ENCODE measurements around the gene EPHB4. TPM values are rescaled to one million over a fixed set of nuclear protein-coding genes. Genes with fewer than 3 reads are reported as not detected.

EPHB4 gene
- total RNA-seq, 1 experiment from 2014 or later: 120 TPM

DNA sequence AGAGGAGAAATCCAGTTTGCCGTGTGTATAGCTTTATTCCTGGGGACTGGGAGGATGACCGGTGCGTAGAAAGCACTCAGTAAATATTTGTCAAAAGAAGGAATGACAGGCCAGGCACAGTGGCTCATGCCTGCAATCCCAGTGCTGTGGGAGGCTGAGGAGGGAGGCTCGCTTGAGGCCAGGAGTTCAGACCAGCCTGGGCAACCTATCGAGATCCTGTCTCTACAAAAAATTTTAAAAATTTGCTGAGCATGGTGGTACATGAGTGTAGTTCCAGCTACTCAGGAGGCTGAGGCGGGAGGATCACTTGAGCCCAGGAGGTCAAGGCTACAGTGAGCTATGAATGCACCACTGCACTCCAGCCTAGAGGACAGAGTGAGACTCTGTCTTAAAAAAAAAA, 15.8 kb downstream of the EPHB4 start (continued):
- TF ChIP-seq, protein P1, sequence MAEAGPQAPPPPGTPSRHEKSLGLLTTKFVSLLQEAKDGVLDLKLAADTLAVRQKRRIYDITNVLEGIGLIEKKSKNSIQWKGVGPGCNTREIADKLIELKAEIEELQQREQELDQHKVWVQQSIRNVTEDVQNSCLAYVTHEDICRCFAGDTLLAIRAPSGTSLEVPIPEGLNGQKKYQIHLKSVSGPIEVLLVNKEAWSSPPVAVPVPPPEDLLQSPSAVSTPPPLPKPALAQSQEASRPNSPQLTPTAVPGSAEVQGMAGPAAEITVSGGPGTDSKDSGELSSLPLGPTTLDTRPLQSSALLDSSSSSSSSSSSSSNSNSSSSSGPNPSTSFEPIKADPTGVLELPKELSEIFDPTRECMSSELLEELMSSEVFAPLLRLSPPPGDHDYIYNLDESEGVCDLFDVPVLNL (CRISPR knock-in tag; IDR thresholded peaks at IDR 0.05; ENCODE audit: borderline replicate concordance, low read depth): no peak
- TF ChIP-seq, protein P2, sequence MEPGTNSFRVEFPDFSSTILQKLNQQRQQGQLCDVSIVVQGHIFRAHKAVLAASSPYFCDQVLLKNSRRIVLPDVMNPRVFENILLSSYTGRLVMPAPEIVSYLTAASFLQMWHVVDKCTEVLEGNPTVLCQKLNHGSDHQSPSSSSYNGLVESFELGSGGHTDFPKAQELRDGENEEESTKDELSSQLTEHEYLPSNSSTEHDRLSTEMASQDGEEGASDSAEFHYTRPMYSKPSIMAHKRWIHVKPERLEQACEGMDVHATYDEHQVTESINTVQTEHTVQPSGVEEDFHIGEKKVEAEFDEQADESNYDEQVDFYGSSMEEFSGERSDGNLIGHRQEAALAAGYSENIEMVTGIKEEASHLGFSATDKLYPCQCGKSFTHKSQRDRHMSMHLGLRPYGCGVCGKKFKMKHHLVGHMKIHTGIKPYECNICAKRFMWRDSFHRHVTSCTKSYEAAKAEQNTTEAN (CRISPR knock-in tag; IDR thresholded peaks at IDR 0.05): no peak
- TF ChIP-seq PRDM15 (CRISPR knock-in tag; IDR thresholded peaks at IDR 0.05) (no peak), ERG (CRISPR knock-in tag; IDR thresholded peaks at IDR 0.05) (no peak), FOXK1 (CRISPR knock-in tag; IDR thresholded peaks at IDR 0.05) (no peak), JAZF1 (CRISPR knock-in tag; IDR thresholded peaks at IDR 0.05) (no peak), ZNF138 (CRISPR knock-in tag; conservative IDR thresholded peaks at IDR 0.05) (no peak), CREB1 (CRISPR knock-in tag; IDR thresholded peaks at IDR 0.05) (no peak)

- Mint-ChIP-seq H3K27me3 (ENCODE audit: low read depth) (no peaks in the 10 kb centered on the region), H3K4me1 (peaks cover 5% of the 10 kb centered on the region), H3K9me3 (no peaks in the 10 kb centered on the region), H3K27ac (no peak overlapping the region), H3K36me3 (peaks cover 81% of the 10 kb centered on the region), H3K4me3 (no peak overlapping the region)
- CTCF ChIA-PET: interaction anchor here (1.5 kb wide), 1 partner anchor 9 kb away, joined by 3 read pairs; no protein-coding TSS in a partner anchor
- DNase-seq (ENCODE audit: low spot score) (no peak), ATAC-seq (no peak)
- POLR2A ChIA-PET: no interaction called here
- TF ChIP-seq HMGA2 (CRISPR knock-in tag; IDR thresholded peaks at IDR 0.05) (no peak), SOX15 (CRISPR knock-in tag; IDR thresholded peaks at IDR 0.05) (no peak), STAT6 (CRISPR knock-in tag; conservative IDR thresholded peaks at IDR 0.05; ENCODE audit: low read depth) (no peak), GABPB1 (CRISPR knock-in tag; IDR thresholded peaks at IDR 0.05) (no peak), GTF2I (CRISPR knock-in tag; conservative IDR thresholded peaks at IDR 0.05) (no peak), ERG (CRISPR knock-in tag; IDR thresholded peaks at IDR 0.05) (no peak), JUN (CRISPR knock-in tag; IDR thresholded peaks at IDR 0.05) (no peak), FOXP4 (CRISPR knock-in tag; IDR thresholded peaks at IDR 0.05) (no peak), ZNF219 (CRISPR knock-in tag; IDR thresholded peaks at IDR 0.05; ENCODE audit: borderline replicate concordance) (no peak)
- TF ChIP-seq, protein P3, sequence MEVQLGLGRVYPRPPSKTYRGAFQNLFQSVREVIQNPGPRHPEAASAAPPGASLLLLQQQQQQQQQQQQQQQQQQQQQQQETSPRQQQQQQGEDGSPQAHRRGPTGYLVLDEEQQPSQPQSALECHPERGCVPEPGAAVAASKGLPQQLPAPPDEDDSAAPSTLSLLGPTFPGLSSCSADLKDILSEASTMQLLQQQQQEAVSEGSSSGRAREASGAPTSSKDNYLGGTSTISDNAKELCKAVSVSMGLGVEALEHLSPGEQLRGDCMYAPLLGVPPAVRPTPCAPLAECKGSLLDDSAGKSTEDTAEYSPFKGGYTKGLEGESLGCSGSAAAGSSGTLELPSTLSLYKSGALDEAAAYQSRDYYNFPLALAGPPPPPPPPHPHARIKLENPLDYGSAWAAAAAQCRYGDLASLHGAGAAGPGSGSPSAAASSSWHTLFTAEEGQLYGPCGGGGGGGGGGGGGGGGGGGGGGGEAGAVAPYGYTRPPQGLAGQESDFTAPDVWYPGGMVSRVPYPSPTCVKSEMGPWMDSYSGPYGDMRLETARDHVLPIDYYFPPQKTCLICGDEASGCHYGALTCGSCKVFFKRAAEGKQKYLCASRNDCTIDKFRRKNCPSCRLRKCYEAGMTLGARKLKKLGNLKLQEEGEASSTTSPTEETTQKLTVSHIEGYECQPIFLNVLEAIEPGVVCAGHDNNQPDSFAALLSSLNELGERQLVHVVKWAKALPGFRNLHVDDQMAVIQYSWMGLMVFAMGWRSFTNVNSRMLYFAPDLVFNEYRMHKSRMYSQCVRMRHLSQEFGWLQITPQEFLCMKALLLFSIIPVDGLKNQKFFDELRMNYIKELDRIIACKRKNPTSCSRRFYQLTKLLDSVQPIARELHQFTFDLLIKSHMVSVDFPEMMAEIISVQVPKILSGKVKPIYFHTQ (CRISPR knock-in tag; IDR thresholded peaks at IDR 0.05): no peak
Observed at GRCh38 chr7:100808354-100808875, 18.9 kb downstream of the EPHB4 start.
